Stomach (tissue), 9 donors: Measurements from ENCODE around the gene FBN2. TPM values are rescaled to one million over a fixed set of nuclear protein-coding genes. Genes with fewer than 3 reads are reported as not detected.

Experiments used
- DNase-seq, 2 donors: peaks; one replicate each; pipeline versions ENCODE4 v3.0.0 to v3.0.0-alpha.2; 2013 to 2019
- H3K27ac ChIP-seq, 5 donors: fragments of 200-600 bp in 4 of 5; sonication (generic) in 4 of 5; one replicate each; pipeline ENCODE4 v1.5.1; 2013 to 2019; ENCODE audit warnings: mild to moderate bottlenecking in 1 of 5, moderate library complexity in 1 of 5
- H3K27me3 ChIP-seq, 3 donors: fragments of 200-600 bp; sonication (generic); one replicate each; pipeline ENCODE4 v1.5.1; 2017 to 2019; ENCODE audit warnings: mixed run types in 1 of 3
- H3K36me3 ChIP-seq, 4 donors: fragments of 200-600 bp; sonication (generic); 1 replicate in 3 of 4; 2 replicates in 1 of 4; pipeline ENCODE4 v1.5.1; 2016 to 2019
- H3K4me1 ChIP-seq, 4 donors: fragments of 200-600 bp; sonication (generic); one replicate each; pipeline ENCODE4 v1.5.1; 2016 to 2019
- H3K4me3 ChIP-seq, 4 donors: fragments of 200-600 bp; sonication (generic) in 3 of 4; one replicate each; pipeline ENCODE4 v1.5.1; 2016 to 2019; ENCODE audit warnings: mild to moderate bottlenecking in 1 of 4
- H3K9me3 ChIP-seq, 4 donors: fragments of 200-600 bp; sonication (generic); one replicate each; pipeline ENCODE4 v1.5.1; 2016 to 2019
- CTCF ChIP-seq, 7 experiments: fragments of 450-650 bp in 4 of 7; fragments of 200-600 bp in 3 of 7; sonication (generic) in 3 of 7; IDR thresholded peaks; one replicate each; pipeline ENCODE4 v1.5.1; 2016 to 2019; ENCODE audit warnings: antibody characterized with exemption in 7 of 7, control low read depth in 2 of 7, mild to moderate bottlenecking in 1 of 7
- EP300 ChIP-seq: sonication (generic); formaldehyde crosslinking; IDR thresholded peaks from one replicate; pipeline ENCODE4 v1.6.1; 2017; ENCODE audit warnings: antibody characterized with exemption
- POLR2A ChIP-seq, 4 donors: fragments of 450-650 bp; IDR thresholded peaks; one replicate each; pipeline ENCODE4 v1.6.1; 2016; ENCODE audit warnings: antibody characterized with exemption in 4 of 4, control low read depth in 2 of 4, mild to moderate bottlenecking in 1 of 4, moderate library complexity in 1 of 4
- POLR2AphosphoS5 ChIP-seq, 3 donors: sonication (generic); formaldehyde crosslinking; IDR thresholded peaks; one replicate each; pipeline ENCODE4 v1.6.1; 2016; ENCODE audit warnings: antibody characterized with exemption in 3 of 3
- WGBS, 5 donors: extraction: QIAGEN DNeasy Blood & Tissue Kit in 3 of 5; methylation state at CpG; one replicate each; pipeline versions ENCODE4 v1.1.5 to v1.1.7; 2013 to 2018; 5-methylcytosine and 5-hydroxymethylcytosine counted together
- intact Hi-C: fragments of 100-400 bp; cut with DNase I; formaldehyde crosslinking; loops from one replicate; pipeline ENCODE4 v1.15.1; 2023; ENCODE audit warnings: low total_unique reads
- polyA plus RNA-seq, 3 donors: library from polyadenylated mRNA; stranded (reverse); fragments of 200-250 nt; gene quantifications; one replicate each; pipeline ENCODE4 v1.2.3, GENCODE V29; 2013
- total RNA-seq, 5 donors: library from RNA; depleted of rRNA; stranded (reverse); fragments of >200 nt; gene quantifications; one replicate each; pipeline versions ENCODE4 v1.1.0 to v1.2.3, GENCODE V29; 2014 to 2016
- donor health status: healthy with polysubstance abuse.
- donor health status: Bipolar disorder and iron deficiency.
- donor health status: healthy.

The FBN2 gene
- total and polyA plus RNA-seq, 8 donors: under 0.01 to 42.8 (median 1.9) TPM

DNA sequence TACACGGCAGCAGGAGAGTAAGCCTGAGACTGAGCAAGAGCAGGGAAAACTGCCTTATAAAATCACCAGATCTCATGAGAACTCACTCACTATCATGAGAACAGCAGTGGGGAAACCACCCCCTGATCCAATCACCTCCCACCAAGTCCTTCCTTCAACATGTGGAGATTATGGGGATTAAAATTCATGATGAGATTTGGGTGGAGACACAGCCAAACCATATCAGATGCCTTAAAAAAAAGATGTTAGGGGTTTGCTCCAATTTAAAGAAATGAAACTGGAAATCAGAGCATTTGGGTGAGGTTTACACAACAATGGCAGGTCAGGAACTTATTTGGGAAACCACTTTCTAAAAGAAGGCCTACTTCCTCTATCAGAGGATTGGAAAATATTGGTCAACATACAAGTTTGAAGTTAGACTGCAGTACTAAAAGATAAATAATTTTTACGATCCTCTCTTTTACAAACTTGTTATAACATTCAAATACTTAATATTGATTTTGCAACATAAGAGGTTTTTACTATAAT, 105.1 kb downstream of the FBN2 start:
- DNase-seq: no peak
- Histone ChIP-seq H3K9me3 (no peaks in the 10 kb centered on the region), H3K27ac (no peak overlapping the region), H3K27me3 (peaks cover 0 to 3% (median 0%) of the 10 kb centered on the region in 3 donors), H3K36me3 (no peaks in the 10 kb centered on the region), H3K4me1 (no peaks in the 10 kb centered on the region), H3K4me3 (no peak overlapping the region)
- intact Hi-C loops: no loop called here
- TF ChIP-seq POLR2AphosphoS5 (IDR thresholded peaks at IDR 0.05) (no peak), CTCF (IDR thresholded peaks at IDR 0.05) (no peak), EP300 (no peak), POLR2A (IDR thresholded peaks at IDR 0.05) (no peak)
- 77 to 85% (median 82%) methylated on average over 2 of the region's 2 CpGs for WGBS, 5 donors

DNA sequence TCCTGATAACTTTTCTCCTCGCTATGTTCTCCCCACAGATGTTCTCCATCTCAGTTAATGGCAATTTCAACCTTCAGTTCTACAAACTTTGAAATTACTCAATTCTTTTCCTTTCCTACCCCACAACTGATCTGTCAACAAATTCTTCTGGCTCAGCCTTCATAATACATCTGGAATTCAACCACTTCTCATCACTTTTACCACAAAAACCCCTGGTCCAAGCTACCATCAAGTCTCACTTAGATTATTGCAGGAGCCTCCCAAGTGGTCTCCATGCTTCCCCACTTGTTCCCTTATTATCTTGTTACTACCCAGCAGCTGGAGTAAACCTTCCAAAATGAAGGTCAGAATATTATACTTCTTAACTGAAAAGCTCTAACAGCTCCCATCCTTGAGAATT, 110.1 kb downstream of the FBN2 start:
- no peak overlapping the region for H3K4me3 ChIP-seq
- H3K27me3 ChIP-seq: peaks cover 0 to 12% (median 0%) of the 10 kb centered on the region in 3 donors
- H3K4me1 ChIP-seq: peaks cover 0 to 16% (median 5%) of the 10 kb centered on the region in 4 donors
- 74 to 89% (median 83%) methylated on average over 1 of the region's 1 CpG for WGBS, 5 donors
- intact Hi-C loops: no loop called here
- no peaks in the 10 kb centered on the region for H3K9me3 ChIP-seq
- no peak for DNase-seq
- no peaks in the 10 kb centered on the region for H3K36me3 ChIP-seq
- H3K27ac ChIP-seq: no peak overlapping the region
- TF ChIP-seq POLR2AphosphoS5 (IDR thresholded peaks at IDR 0.05): no peak
- TF ChIP-seq CTCF (IDR thresholded peaks at IDR 0.05): no peak
- TF ChIP-seq EP300: no peak
- no peak for TF ChIP-seq POLR2A (IDR thresholded peaks at IDR 0.05)

- Histone ChIP-seq H3K27me3 (peaks cover 0 to 12% (median 0%) of the 10 kb centered on the region in 3 donors), H3K4me3 (no peak overlapping the region), H3K36me3 (no peaks in the 10 kb centered on the region), H3K4me1 (peaks cover 0 to 16% (median 5%) of the 10 kb centered on the region in 4 donors), H3K27ac (no peak overlapping the region), H3K9me3 (no peaks in the 10 kb centered on the region)
- TF ChIP-seq POLR2AphosphoS5 (IDR thresholded peaks at IDR 0.05): no peak
- no peak for TF ChIP-seq EP300
- TF ChIP-seq POLR2A (IDR thresholded peaks at IDR 0.05): no peak
- no peak for TF ChIP-seq CTCF (IDR thresholded peaks at IDR 0.05)
- intact Hi-C loops: no loop called here
- WGBS, 5 donors: 60 to 77% (median 74%) methylated on average over 5 of the region's 5 CpGs
- no peak for DNase-seq
Measured at GRCh38 chr5:128426090-128426534, 111.9 kb downstream of the FBN2 start.

DNA sequence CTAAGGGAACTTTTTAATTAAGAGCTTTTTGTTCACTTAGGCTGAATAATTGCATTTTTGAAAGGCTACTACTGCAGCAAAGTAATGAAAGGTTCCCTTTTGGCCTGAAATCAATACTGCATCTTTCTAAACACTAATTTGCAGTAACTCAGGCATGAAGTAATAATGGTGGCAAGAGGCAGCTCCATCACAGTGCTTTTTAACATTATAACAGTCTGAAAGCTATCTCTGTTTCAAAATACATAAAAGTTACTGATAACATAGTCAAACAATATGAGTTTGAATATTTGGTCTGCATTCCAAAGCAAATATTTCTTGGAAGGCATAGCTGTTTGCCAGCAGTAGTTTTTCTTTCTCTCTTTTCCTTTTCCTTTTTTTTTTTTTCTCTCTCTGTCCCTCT, 113.4 kb downstream of the FBN2 start:
- TF ChIP-seq POLR2AphosphoS5 (IDR thresholded peaks at IDR 0.05): no peak
- TF ChIP-seq EP300: no peak
- TF ChIP-seq CTCF (IDR thresholded peaks at IDR 0.05): no peak
- peak in 1 of 2 donors; percentile 18 for DNase-seq
- intact Hi-C loops: no loop called here
- no peaks in the 10 kb centered on the region for H3K36me3 ChIP-seq
- H3K27ac ChIP-seq: no peak overlapping the region
- peaks cover 0 to 12% (median 0%) of the 10 kb centered on the region in 3 donors for H3K27me3 ChIP-seq
- peaks cover 0 to 16% (median 5%) of the 10 kb centered on the region in 4 donors for H3K4me1 ChIP-seq
- no peaks in the 10 kb centered on the region for H3K9me3 ChIP-seq
- H3K4me3 ChIP-seq: no peak overlapping the region
